Right lung (tissue), 5 donors: Measurements from ENCODE around the gene GNMT. TPM values are rescaled to one million over a fixed set of nuclear protein-coding genes. Genes with fewer than 3 reads are reported as not detected.

Source experiments
- DNase-seq, 2 donors: peaks; one replicate each; pipeline ENCODE4 v3.0.0-alpha.2; 2013
- polyA plus RNA-seq, 5 donors: library from polyadenylated mRNA; unstranded; fragments of 120-200 nt; gene quantifications; one replicate each; pipeline versions ENCODE4 v1.2.1 to v1.2.3, GENCODE V29; 2013; ENCODE audit warnings: inconsistent platforms in 1 of 5, low replicate concordance in 1 of 5; ENCODE audit not compliant: insufficient read length in 5 of 5, insufficient read depth in 1 of 5

GNMT gene
- polyA plus RNA-seq, 5 donors: 0.83 to 1.6 (median 1.3) TPM

DNA sequence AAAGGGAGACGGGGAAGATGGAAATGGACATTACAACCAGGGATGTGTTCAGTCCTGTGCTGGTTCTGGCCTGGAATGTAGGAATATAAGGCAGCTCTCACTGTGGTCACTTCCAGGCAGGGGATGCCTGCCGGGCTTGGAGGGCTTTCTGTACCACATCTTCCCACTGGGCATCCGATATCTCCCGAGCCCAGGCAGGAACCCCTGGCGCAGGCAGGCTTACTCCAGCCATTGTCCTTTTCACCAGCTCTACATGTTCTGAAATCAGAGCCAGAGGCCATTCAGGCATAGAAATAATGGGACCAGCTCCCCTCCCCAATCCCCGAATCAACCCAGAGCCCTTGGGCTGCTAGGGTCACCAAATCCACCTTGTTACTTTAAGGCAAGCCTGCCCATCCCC lies 51.8 kb downstream of the GNMT start:
- no peak for DNase-seq

DNA sequence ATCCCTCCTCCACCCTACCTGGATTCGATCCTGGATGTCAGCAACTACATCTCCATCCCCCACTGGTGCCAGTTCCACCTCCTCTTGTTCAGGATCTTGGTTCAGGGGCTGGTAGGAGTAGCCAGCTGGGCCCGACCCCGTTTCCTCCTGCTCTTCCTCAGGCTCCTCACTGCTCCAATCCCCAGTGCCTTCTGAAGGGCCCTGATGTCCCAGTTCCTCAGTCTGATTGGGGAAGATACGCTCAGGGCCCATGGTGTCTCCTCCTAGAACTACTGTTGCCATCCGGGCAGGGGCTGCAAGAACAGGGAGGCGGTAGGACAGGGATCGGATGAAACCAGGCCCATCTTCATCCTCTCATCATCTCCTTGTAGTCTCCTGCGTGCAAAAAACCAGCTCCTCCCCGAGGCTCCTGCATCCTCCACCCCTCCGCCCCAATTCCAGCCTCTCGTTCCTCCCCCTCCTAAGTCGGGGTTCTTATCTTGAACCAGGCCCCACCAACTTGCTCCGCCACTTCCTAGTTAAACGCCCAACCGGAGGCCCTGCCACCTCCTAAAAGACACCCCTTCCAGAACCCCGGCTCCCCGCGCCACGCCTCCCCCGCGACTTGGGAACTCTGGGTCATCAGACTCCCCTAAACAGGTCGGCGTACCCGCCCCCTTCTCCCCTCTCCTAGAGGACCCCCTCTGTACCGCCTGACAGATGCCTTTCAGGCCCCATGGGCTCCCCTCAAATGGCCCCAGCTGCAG lies 52.7 kb downstream of the GNMT start:
- DNase-seq: peak in 1 of 2 donors; percentile 2

Other genes starting within 250 kb of the GNMT start
- 1 to 10 TPM; 2.5 to 6.1 (median 5.0) TPM for gene PRPH2, start 238.2 kb upstream of the GNMT start, polyA plus RNA-seq
- gene TBCC, start 214.7 kb upstream of the GNMT start, polyA plus RNA-seq: 10 to 100 TPM; 14.4 to 22.7 (median 18.1) TPM
- 10 to 100 TPM; 14.1 to 20.2 (median 18.8) TPM for gene BICRAL, start 178.7 kb upstream of the GNMT start, polyA plus RNA-seq
- gene RPL7L1, start 81.1 kb upstream of the GNMT start, polyA plus RNA-seq: 100 to 1,000 TPM in 4 of 5 donors, 10 to 100 TPM in 1; 95.2 to 119 (median 111) TPM
- 1 to 10 TPM in 1 of 5 donors, under 1 TPM in 4; 0.28 to 1.1 (median 0.55) TPM for gene PTCRA, start 44.7 kb upstream of the GNMT start, polyA plus RNA-seq
- gene CNPY3, start 31.3 kb upstream of the GNMT start, polyA plus RNA-seq: 10 to 100 TPM; 47.1 to 73.0 (median 66.2) TPM
- 10 to 100 TPM; 12.8 to 23.9 (median 17.8) TPM for gene PEX6, start 18.4 kb downstream of the GNMT start, polyA plus RNA-seq
- gene PPP2R5D, start 23.8 kb downstream of the GNMT start, polyA plus RNA-seq: 10 to 100 TPM; 60.3 to 71.3 (median 64.4) TPM
- 10 to 100 TPM; 77.5 to 90.4 (median 86.1) TPM for gene MEA1, start 53.2 kb downstream of the GNMT start, polyA plus RNA-seq
- 100 to 1,000 TPM in 3 of 5 donors, 10 to 100 TPM in 2; 94.1 to 113 (median 101) TPM for gene KLHDC3, start 53.5 kb downstream of the GNMT start, polyA plus RNA-seq
- 10 to 100 TPM; 45.7 to 51.6 (median 50.2) TPM for gene RRP36, start 60.9 kb downstream of the GNMT start, polyA plus RNA-seq
- gene CUL7, start 93.1 kb downstream of the GNMT start, polyA plus RNA-seq: 10 to 100 TPM; 33.6 to 51.1 (median 42.4) TPM
- 10 to 100 TPM; 35.8 to 54.1 (median 43.8) TPM for gene MRPL2, start 98.7 kb downstream of the GNMT start, polyA plus RNA-seq
- gene KLC4, start 98.9 kb downstream of the GNMT start, polyA plus RNA-seq: 10 to 100 TPM; 44.0 to 59.8 (median 45.1) TPM
- 100 to 1,000 TPM; 232 to 304 (median 271) TPM for gene PTK7, start 115.6 kb downstream of the GNMT start, polyA plus RNA-seq
- gene SRF, start 210.5 kb downstream of the GNMT start, polyA plus RNA-seq: 10 to 100 TPM; 20.5 to 31.5 (median 27.1) TPM
- 10 to 100 TPM; 32.2 to 40.3 (median 37.6) TPM for gene CUL9, start 221.4 kb downstream of the GNMT start, polyA plus RNA-seq